Trophoblast cell (in vitro differentiated cells and primary cell): ENCODE measurements around the gene GRIN2B. TPM values are rescaled to one million over a fixed set of nuclear protein-coding genes. Genes with fewer than 3 reads are reported as not detected.
A peak's percentile ranks its signal among the peaks of the same experiment; 100 is the strongest.

Experiments
- DNase-seq, 2 donors: peaks; one replicate each; pipeline ENCODE4 v3.0.0-alpha.2; 2016
- H2AFZ ChIP-seq: 2 replicates; pipeline ENCODE4 v1.6.1; 2013; ENCODE audit warnings: low read length, moderate library complexity, mild to moderate bottlenecking; ENCODE audit not compliant: insufficient read depth, poor library complexity
- H2AK5ac ChIP-seq: 2 replicates; pipeline ENCODE4 v1.6.1; 2013; ENCODE audit warnings: mild to moderate bottlenecking, low read length
- H2BK120ac ChIP-seq: 2 replicates; pipeline ENCODE4 v1.6.1; 2013; ENCODE audit warnings: low read length, mild to moderate bottlenecking, moderate library complexity; ENCODE audit not compliant: insufficient read depth, poor library complexity
- H2BK12ac ChIP-seq: 2 replicates; pipeline ENCODE4 v1.6.1; 2013; ENCODE audit warnings: mild to moderate bottlenecking, low read length, moderate library complexity
- H2BK5ac ChIP-seq: 2 replicates; pipeline ENCODE4 v1.6.1; 2013; ENCODE audit warnings: low read length, low read depth, moderate library complexity, mild to moderate bottlenecking; ENCODE audit not compliant: poor library complexity
- H3K14ac ChIP-seq: 2 replicates; pipeline ENCODE4 v1.6.1; 2013; ENCODE audit warnings: mild to moderate bottlenecking, low read length
- H3K18ac ChIP-seq: 2 replicates; pipeline ENCODE4 v1.6.1; 2013; ENCODE audit warnings: mild to moderate bottlenecking, low read length
- H3K23ac ChIP-seq: 2 replicates; pipeline ENCODE4 v1.6.1; 2013; ENCODE audit warnings: low read length
- H3K27ac ChIP-seq: 2 replicates; pipeline ENCODE4 v1.5.1; 2013; ENCODE audit warnings: low read depth, mild to moderate bottlenecking, inconsistent platforms, low read length, moderate library complexity
- H3K27me3 ChIP-seq: 2 replicates; pipeline ENCODE4 v1.6.1; 2013; ENCODE audit warnings: inconsistent platforms, mild to moderate bottlenecking, low read length, moderate library complexity; ENCODE audit not compliant: insufficient read depth
- H3K36me3 ChIP-seq, 2 experiments: 1 replicate in 1 of 2; 2 replicates in 1 of 2; pipeline ENCODE4 v1.6.1; 2013; ENCODE audit warnings: low read length in 2 of 2, mild to moderate bottlenecking in 2 of 2, moderate library complexity in 1 of 2; ENCODE audit not compliant: insufficient read depth in 2 of 2, control insufficient read depth in 1 of 2
- H3K4ac ChIP-seq: 2 replicates; pipeline ENCODE4 v1.6.1; 2013; ENCODE audit warnings: low read depth, mild to moderate bottlenecking, low read length, moderate library complexity
- H3K4me1 ChIP-seq, 2 experiments: 1 replicate in 1 of 2; 2 replicates in 1 of 2; pipeline ENCODE4 v1.6.1; 2013; ENCODE audit warnings: low read length in 2 of 2, mild to moderate bottlenecking in 2 of 2, moderate library complexity in 1 of 2; ENCODE audit not compliant: insufficient read depth in 2 of 2, control insufficient read depth in 1 of 2
- H3K4me2 ChIP-seq: 2 replicates; pipeline ENCODE4 v1.6.1; 2013; ENCODE audit warnings: inconsistent platforms, mild to moderate bottlenecking, low read length, moderate library complexity
- H3K4me3 ChIP-seq: 2 replicates; pipeline ENCODE4 v1.5.1; 2013; ENCODE audit warnings: mild to moderate bottlenecking, low read depth, low read length, inconsistent platforms
- H3K79me1 ChIP-seq: one replicate; pipeline ENCODE4 v1.6.1; 2013; ENCODE audit warnings: low read length
- H3K79me2 ChIP-seq: 2 replicates; pipeline ENCODE4 v1.6.1; 2013; ENCODE audit warnings: low read length, mild to moderate bottlenecking; ENCODE audit not compliant: control insufficient read depth, insufficient read depth, poor library complexity
- H3K9ac ChIP-seq: 2 replicates; pipeline ENCODE4 v1.6.1; 2013; ENCODE audit warnings: mild to moderate bottlenecking, low read length
- H3K9me3 ChIP-seq: 2 replicates; pipeline ENCODE4 v1.6.1; 2013; ENCODE audit warnings: low read depth, mild to moderate bottlenecking, control low read depth, inconsistent platforms, low read length; ENCODE audit not compliant: insufficient read depth
- H4K12ac ChIP-seq: 2 replicates; pipeline ENCODE4 v1.6.1; 2013; ENCODE audit warnings: low read depth, mild to moderate bottlenecking, low read length, moderate library complexity
- H4K8ac ChIP-seq: 2 replicates; pipeline ENCODE4 v1.6.1; 2013; ENCODE audit warnings: low read depth, mild to moderate bottlenecking, low read length, moderate library complexity
- H4K91ac ChIP-seq: one replicate; pipeline ENCODE4 v1.6.1; 2013; ENCODE audit warnings: low read depth, mild to moderate bottlenecking, low read length, moderate library complexity
- WGBS: extraction: QIAGEN DNeasy Blood & Tissue Kit; methylation state at CpG from one replicate; pipeline ENCODE4 v1.1.7; 2013; ENCODE audit warnings: missing lambda C conversion rate; ENCODE audit not compliant: insufficient read length, insufficient coverage; ENCODE audit errors: extremely low coverage; 5-methylcytosine and 5-hydroxymethylcytosine counted together
- polyA plus RNA-seq: library from polyadenylated mRNA; stranded (reverse); fragments of 200-250 nt; gene quantifications from 2 replicates; pipeline ENCODE4 v1.2.3, GENCODE V29; 2013

The GRIN2B gene
- polyA plus RNA-seq, result under 0.01 and 0.01 TPM in 2 replicates

- H3K36me3 ChIP-seq, result no peaks in the 10 kb centered on the region
- H2BK120ac ChIP-seq, result no peak within 1 kb of the TSS
- H4K12ac ChIP-seq, result no peak within 1 kb of the TSS
- no peak within 1 kb of the TSS for H2BK5ac ChIP-seq
- DNase-seq, result no peak
- H3K79me1 ChIP-seq, result no peaks in the 10 kb centered on the region
- peaks cover 7% of the 10 kb centered on the region for H3K9me3 ChIP-seq
- no peak within 1 kb of the TSS for H2BK12ac ChIP-seq
- no peak within 1 kb of the TSS for H3K18ac ChIP-seq
- no peak within 1 kb of the TSS for H3K14ac ChIP-seq
- H3K9ac ChIP-seq, result no peak within 1 kb of the TSS
- H3K4me1 ChIP-seq, result peaks cover 11 to 13% of the 10 kb centered on the region in 2 experiments
- H2AFZ ChIP-seq, result peak within 1 kb of the TSS; percentile 58
- no peaks in the 10 kb centered on the region for H3K79me2 ChIP-seq
- no peak within 1 kb of the TSS for H4K91ac ChIP-seq
- WGBS, result no CpG with 5 or more reads among the region's 37 CpGs
- no peak within 1 kb of the TSS for H3K4ac ChIP-seq
- H3K4me2 ChIP-seq, result peak within 1 kb of the TSS; percentile 85
- peak within 1 kb of the TSS; percentile 65 for H3K4me3 ChIP-seq
- no peak within 1 kb of the TSS for H2AK5ac ChIP-seq
- peak within 1 kb of the TSS; percentile 7 for H3K23ac ChIP-seq
- no peak within 1 kb of the TSS for H4K8ac ChIP-seq
- H3K27me3 ChIP-seq, result peaks cover 36% of the 10 kb centered on the region
- no peak within 1 kb of the TSS for H3K27ac ChIP-seq
These were observed at the start of gene GRIN2B for GRCh38 chr12:13981296-13981962. GRIN2B (minus strand) TSS chr12:13981602; CDS start chr12:13866208, 115,394 bp downstream.

DNA sequence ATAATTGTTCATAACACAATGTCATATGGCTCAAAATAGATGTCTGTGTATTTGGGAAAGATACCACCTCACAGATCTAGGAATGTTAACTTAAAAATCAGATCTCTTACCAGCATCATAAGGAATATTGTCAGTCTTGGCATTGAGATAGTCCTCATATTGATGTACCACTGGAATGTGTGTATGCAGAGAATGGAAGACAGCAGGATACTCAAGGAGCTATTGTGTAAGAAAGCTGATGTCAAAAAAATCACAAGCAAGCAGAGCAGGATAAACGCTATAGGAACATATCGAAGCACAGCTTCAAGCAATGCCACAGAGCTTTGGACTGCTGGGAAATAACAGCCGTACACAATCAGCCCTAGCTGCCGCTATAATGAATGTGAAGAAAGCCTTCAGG is 45.1 kb upstream of the GRIN2B start:
- no peak overlapping the region for H3K9ac ChIP-seq
- H2BK12ac ChIP-seq, result no peak overlapping the region
- peak in 1 of 2 donors; percentile 40 for DNase-seq
- no CpG with 5 or more reads among the region's 4 CpGs for WGBS
- no peak overlapping the region for H3K18ac ChIP-seq
- H3K27ac ChIP-seq, result no peak overlapping the region
- no peaks in the 10 kb centered on the region for H3K36me3 ChIP-seq
- no peak overlapping the region for H3K4ac ChIP-seq
- H2BK5ac ChIP-seq, result no peak overlapping the region
- no peak overlapping the region for H4K8ac ChIP-seq
- peak overlapping the region; percentile 49 for H3K23ac ChIP-seq
- H3K4me1 ChIP-seq, result no peaks in the 10 kb centered on the region
- no peaks in the 10 kb centered on the region for H3K9me3 ChIP-seq
- no peaks in the 10 kb centered on the region for H3K79me2 ChIP-seq
- no peak overlapping the region for H4K12ac ChIP-seq
- H3K14ac ChIP-seq, result no peak overlapping the region
- H3K4me3 ChIP-seq, result no peak overlapping the region
- H2AFZ ChIP-seq, result no peak overlapping the region
- H2BK120ac ChIP-seq, result no peak overlapping the region
- H3K4me2 ChIP-seq, result no peak overlapping the region
- no peaks in the 10 kb centered on the region for H3K27me3 ChIP-seq
- no peaks in the 10 kb centered on the region for H3K79me1 ChIP-seq
- H2AK5ac ChIP-seq, result no peak overlapping the region
- H4K91ac ChIP-seq, result no peak overlapping the region

GRCh38 chr12:14024591-14024990 is 43.2 kb upstream of the GRIN2B start:
- Histone ChIP-seq H3K27ac (no peak overlapping the region), H3K36me3 (no peaks in the 10 kb centered on the region), H2BK5ac (no peak overlapping the region), H4K8ac (no peak overlapping the region), H3K14ac (no peak overlapping the region), H3K79me1 (no peaks in the 10 kb centered on the region), H3K23ac (no peak overlapping the region), H3K4ac (no peak overlapping the region), H4K91ac (no peak overlapping the region), H3K27me3 (no peaks in the 10 kb centered on the region), H3K18ac (no peak overlapping the region), H2AFZ (no peak overlapping the region), H3K4me3 (no peak overlapping the region), H3K79me2 (no peaks in the 10 kb centered on the region), H3K4me1 (no peaks in the 10 kb centered on the region), H3K4me2 (no peak overlapping the region), H2BK120ac (no peak overlapping the region), H2AK5ac (no peak overlapping the region), H2BK12ac (no peak overlapping the region), H3K9ac (no peak overlapping the region), H3K9me3 (no peaks in the 10 kb centered on the region), H4K12ac (no peak overlapping the region)
- DNase-seq, result no peak

GRCh38 chr12:14018080-14018479 is 36.7 kb upstream of the GRIN2B start:
- no peak overlapping the region for H4K8ac ChIP-seq
- no peaks in the 10 kb centered on the region for H3K36me3 ChIP-seq
- H2BK120ac ChIP-seq, result no peak overlapping the region
- H3K4me2 ChIP-seq, result no peak overlapping the region
- H2BK12ac ChIP-seq, result no peak overlapping the region
- no peak overlapping the region for H3K18ac ChIP-seq
- H3K27me3 ChIP-seq, result no peaks in the 10 kb centered on the region
- no peak overlapping the region for H4K12ac ChIP-seq
- no peak overlapping the region for H3K14ac ChIP-seq
- no peak overlapping the region for H3K9ac ChIP-seq
- no peak overlapping the region for H2AK5ac ChIP-seq
- H3K9me3 ChIP-seq, result no peaks in the 10 kb centered on the region
- no peaks in the 10 kb centered on the region for H3K4me1 ChIP-seq
- H3K79me2 ChIP-seq, result no peaks in the 10 kb centered on the region
- no peak overlapping the region for H3K27ac ChIP-seq
- H3K23ac ChIP-seq, result no peak overlapping the region
- no peak overlapping the region for H3K4ac ChIP-seq
- no peaks in the 10 kb centered on the region for H3K79me1 ChIP-seq
- no CpG with 5 or more reads among the region's 2 CpGs for WGBS
- no peak overlapping the region for H2BK5ac ChIP-seq
- no peak overlapping the region for H3K4me3 ChIP-seq
- no peak for DNase-seq
- H4K91ac ChIP-seq, result no peak overlapping the region
- no peak overlapping the region for H2AFZ ChIP-seq
